HG02763 (cell line): Measurements from ENCODE around the gene CRELD1.

Experiments used
- ATAC-seq: cut with Tn5 transposase; IDR thresholded peaks from one replicate; pipeline ENCODE4 v1.9.1; 2021; ENCODE audit warnings: mild to moderate bottlenecking, moderate library complexity; ENCODE audit not compliant: unreplicated experiment

The CRELD1 gene

DNA sequence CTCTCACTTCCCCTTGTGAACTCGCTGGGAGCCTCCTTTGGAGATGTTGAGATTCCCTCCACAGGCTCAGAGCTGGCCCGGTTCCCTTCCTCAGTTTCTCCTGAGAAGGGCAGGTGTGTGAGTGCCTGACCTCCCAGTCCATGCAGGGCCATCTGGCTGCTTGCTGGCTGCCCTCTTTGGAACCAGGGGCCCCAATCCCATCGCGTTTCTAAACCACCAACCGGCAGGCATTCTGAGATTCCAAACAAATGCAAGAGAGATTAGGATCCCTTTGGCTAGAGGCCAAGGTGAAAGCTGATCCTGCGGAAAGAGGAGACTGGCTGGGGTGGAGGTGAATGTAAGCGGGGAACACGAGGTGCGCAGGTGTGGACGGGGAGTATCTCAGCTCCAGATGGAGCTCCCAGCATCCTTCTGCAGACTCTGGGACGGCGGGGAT lies 21.5 kb downstream of the CRELD1 start:
- ATAC-seq = no peak

DNA sequence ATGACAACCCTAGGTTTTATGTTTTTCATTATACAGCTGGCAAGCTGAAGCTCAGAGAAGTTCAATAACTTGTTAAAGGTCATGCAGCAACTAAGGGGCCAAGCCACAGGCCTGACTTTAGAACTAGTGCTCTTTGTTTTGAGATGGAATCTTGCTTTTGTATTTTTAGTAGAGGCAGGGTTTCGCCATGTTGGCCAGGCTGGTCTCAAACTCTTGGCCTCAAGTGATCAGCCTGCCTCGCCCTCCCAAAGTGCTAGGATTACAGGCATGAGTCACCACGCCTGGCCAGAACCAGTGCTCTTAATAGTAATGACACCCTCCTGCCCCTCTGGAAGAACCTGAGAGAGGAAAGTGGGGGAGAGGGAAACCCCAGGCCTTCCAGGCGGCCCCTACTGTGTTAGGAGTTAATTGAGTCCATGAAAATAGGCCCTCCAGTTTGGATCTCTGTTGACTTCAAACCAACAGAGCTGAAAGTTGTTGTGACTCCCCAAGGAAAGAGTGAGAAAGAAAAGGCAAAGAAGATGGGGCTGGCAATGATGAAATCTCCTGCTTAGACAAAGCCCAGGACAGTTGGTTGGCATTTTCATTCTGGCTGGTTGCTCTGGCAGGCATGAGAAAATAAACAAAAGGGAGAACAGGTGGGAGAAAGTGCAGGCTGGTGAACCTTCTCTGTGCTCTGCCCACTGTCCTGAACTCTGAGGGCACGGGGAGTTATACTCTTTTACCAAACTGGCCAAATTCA lies 22.1 kb downstream of the CRELD1 start:
- ATAC-seq = no peak

- no peak for ATAC-seq
Observed at GRCh38 chr3:9957214-9957613, 23.6 kb downstream of the CRELD1 start.

DNA sequence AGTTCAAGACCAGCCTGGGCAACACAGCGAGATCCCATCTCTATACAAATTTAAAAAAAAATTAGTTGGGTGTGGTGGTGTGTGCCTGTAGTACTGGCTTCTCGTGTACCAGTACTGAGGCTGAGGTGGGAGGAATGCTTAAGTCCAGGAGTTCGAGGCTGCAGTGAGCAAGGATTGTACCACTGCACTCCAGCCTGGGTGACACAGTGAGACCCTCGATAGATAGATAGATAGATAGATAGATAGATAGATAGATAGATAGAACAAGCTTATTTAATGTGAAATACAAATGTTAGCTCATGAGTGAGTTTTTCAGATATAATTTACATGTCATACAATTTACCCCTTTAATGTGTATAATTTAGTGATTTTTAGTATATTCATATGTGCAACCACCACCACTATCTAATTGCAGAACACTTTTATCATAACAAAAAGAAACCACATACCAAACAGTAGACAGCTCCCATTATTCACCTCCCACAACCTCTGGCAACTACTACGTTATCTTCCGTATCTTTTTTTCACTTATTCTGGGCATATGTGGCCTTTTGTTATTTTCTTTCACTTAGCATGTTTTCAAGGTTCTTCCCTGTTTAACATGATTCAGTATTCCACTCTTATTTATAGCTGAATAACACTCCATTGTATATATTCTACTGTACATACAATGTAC lies 31.7 kb downstream of the CRELD1 start:
- ATAC-seq = no peak

DNA sequence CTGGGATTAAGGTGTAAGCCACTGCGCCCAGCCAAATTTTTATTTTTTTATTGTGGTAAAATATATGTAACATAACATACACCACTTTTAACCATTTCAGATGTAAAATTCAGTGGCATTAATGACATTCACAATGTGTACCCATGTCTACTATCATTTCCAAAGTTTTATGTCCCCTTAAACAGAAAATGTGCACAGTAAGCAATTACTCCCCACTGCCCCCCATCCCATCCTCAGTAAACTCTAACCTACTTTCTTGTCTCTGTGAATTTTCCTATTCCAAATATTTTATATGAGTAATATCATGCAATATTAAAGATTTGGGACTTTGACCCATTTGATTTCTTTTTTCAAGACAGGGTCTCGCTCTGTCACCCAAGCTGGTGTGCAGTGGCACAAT lies 33.2 kb downstream of the CRELD1 start:
- ATAC-seq = no peak

GRCh38 chr3:9969632-9970019 lies 36.0 kb downstream of the CRELD1 start:
- no peak for ATAC-seq

GRCh38 chr3:9970020-9970652 lies 36.5 kb downstream of the CRELD1 start:
- no peak for ATAC-seq

- no peak for ATAC-seq
Observed at GRCh38 chr3:9976721-9977709, 43.4 kb downstream of the CRELD1 start.

DNA sequence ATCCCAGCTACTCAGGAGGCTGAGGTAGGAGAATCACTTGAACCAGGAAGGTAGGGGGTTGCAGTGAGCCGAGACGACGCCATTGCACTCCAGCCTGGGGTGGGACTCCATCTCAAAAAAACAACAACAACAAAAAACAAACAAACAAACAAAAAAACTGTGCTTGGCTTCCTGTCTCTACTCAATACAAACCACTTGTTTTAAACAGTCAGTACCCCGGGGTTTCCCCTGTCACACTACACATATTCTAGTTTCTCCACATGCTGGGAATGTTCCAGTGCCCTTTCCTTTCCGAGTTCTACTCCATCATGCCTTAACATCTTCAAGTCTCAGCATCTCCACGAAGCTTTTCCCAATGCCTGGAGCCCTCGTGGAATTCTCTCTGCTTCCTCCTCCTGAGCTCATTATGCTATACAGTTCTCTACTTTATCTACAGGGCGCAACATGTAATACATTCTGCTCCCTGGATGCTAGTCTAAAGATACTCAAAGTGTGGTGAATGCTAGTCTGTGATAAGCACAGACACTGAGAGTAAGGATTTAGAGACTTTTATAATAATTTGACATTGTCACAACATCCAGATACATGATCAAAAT lies 45.2 kb downstream of the CRELD1 start:
- ATAC-seq = no peak

DNA sequence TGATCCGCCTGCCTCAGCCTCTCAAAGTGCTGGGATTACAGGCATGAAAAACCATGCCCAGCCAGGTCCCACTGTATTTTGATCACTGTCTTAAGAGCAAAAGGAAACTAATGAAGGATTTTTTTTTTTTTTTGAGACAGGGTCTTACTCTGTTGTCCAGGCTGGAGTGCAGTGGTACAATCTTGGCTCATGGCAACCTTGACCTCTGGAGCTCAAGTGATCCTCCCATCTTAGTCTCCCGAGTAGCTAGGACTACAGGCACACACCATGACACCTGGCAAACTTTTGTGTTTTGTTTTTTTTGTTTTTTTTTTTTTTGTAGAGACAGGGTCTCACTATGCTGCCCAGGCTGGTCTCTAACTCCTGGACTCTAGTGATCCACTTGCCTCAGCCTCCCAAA lies 46.6 kb downstream of the CRELD1 start:
- no peak for ATAC-seq

- peak; percentile 25 for ATAC-seq
Observed at GRCh38 chr3:9986230-9986725, 52.6 kb downstream of the CRELD1 start.

DNA sequence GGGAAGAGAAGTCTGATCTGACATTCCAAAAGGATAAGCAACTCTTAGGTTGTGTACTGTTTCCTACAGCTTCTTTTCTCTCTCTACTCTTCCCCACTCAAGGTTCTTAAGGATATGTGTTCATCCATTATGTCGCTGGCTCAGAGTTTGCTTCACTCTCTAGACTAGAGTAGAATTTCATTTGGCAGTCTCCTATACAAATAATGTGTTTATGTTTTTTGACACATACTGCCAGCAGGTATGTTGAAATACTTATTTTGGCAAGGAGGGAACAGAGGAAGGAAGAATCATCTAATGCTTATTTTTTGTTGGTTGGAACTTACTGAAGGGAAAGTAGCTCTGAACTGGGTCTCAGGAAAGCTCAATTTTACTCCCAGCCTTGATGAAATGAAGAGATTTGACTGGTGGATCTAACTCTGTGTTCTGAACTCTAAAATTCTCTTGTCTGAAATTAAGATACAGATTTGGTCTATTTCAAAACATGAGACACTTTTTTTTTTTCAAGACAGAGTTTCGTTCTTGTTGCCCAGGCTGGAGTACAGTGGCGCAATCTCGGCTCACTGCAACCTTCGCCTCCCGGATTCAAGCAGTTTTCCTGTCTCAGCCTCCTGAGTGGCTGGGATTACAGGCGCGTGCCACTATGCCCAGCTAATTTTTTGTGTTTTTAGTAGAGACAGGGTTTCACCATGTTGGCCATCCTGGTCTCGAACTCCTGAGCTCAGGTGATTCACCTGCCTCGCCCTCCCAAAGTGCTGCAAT lies 60.6 kb downstream of the CRELD1 start:
- no peak for ATAC-seq
